OCI-LY7 (cell line): ENCODE results near the gene TLX2. TPM values are rescaled to one million over a fixed set of nuclear protein-coding genes. Genes with fewer than 3 reads are reported as not detected.

Experiments used
- BruUV-seq: library from RNA; stranded (reverse); fragments of 400-500 nt; replicated peaks from 2 replicates; lab custom pipeline; 2021; lab: Mats Ljungman, UMichigan
- CTCF ChIA-PET: fragments of 300-600 bp; sonication (Branson Sonifier 250); formaldehyde crosslinking; loops from one replicate; lab custom pipeline; 2022; ENCODE audit warnings: antibody characterized with exemption; ENCODE audit not compliant: unreplicated experiment; lab: Charles Lee
- POLR2A ChIA-PET: fragments of 300-600 bp; sonication (Branson Sonifier 250); formaldehyde crosslinking; loops from one replicate; lab custom pipeline; 2022; ENCODE audit warnings: antibody characterized with exemption; lab: Charles Lee
- DNase-seq: peaks from one replicate; pipeline ENCODE4 v3.0.0-alpha.2; 2015; ENCODE audit warnings: low spot score
- H2AFZ ChIP-seq: fragments of 200-600 bp; sonication (generic), shearing (Covaris generic); 2 replicates; pipeline ENCODE4 v1.6.1; 2014; ENCODE audit warnings: mild to moderate bottlenecking, antibody characterized with exemption, low read length, moderate library complexity
- H3K27ac ChIP-seq: fragments of 200-600 bp; sonication (generic); 2 replicates; pipeline ENCODE4 v1.5.1; 2014; ENCODE audit warnings: mixed run types, low read depth, mild to moderate bottlenecking, moderate library complexity, low read length, inconsistent platforms; ENCODE audit not compliant: poor library complexity, severe bottlenecking
- H3K36me3 ChIP-seq: fragments of 200-600 bp; sonication (generic); 2 replicates; pipeline ENCODE4 v1.6.1; 2014; ENCODE audit warnings: mild to moderate bottlenecking, antibody characterized with exemption, low read length, moderate library complexity, mixed read lengths; ENCODE audit not compliant: insufficient read depth
- H3K4me1 ChIP-seq: fragments of 200-600 bp; sonication (generic); 2 replicates; pipeline ENCODE4 v1.5.1; 2014; ENCODE audit warnings: mild to moderate bottlenecking, low read length; ENCODE audit not compliant: insufficient read depth, poor library complexity, severe bottlenecking
- H3K4me2 ChIP-seq: fragments of 200-600 bp; sonication (generic); 2 replicates; pipeline ENCODE4 v1.6.1; 2014; ENCODE audit warnings: mild to moderate bottlenecking, low read length
- H3K4me3 ChIP-seq: fragments of 200-600 bp; sonication (generic); 2 replicates; pipeline ENCODE4 v1.5.1; 2014; ENCODE audit warnings: mild to moderate bottlenecking, low read depth, low read length; ENCODE audit not compliant: poor library complexity, severe bottlenecking
- H3K79me2 ChIP-seq: fragments of 200-600 bp; sonication (generic); 2 replicates; pipeline ENCODE4 v1.6.1; 2016; ENCODE audit warnings: low read depth, mild to moderate bottlenecking, low read length, moderate library complexity, mixed read lengths; ENCODE audit not compliant: insufficient read depth
- H3K9me2 ChIP-seq: fragments of 200-600 bp; sonication (generic); 2 replicates; pipeline ENCODE4 v1.6.1; 2016; ENCODE audit warnings: mild to moderate bottlenecking, low read length, mixed read lengths; ENCODE audit not compliant: insufficient read depth
- H3K9me3 ChIP-seq: fragments of 200-600 bp; sonication (generic); 2 replicates; pipeline ENCODE4 v1.6.1; 2014; ENCODE audit warnings: mild to moderate bottlenecking, mixed run types, low read length, mixed read lengths
- H4K20me1 ChIP-seq: fragments of 200-600 bp; sonication (generic); 2 replicates; pipeline ENCODE4 v1.6.1; 2014; ENCODE audit warnings: mild to moderate bottlenecking, antibody characterized with exemption, low read length, moderate library complexity, mixed read lengths; ENCODE audit not compliant: insufficient read depth
- EZH2phosphoT487 ChIP-seq: fragments of 200-600 bp; sonication (generic); IDR thresholded peaks from 2 replicates; pipeline ENCODE4 v1.6.1; 2018; ENCODE audit warnings: low read depth, borderline replicate concordance, mild to moderate bottlenecking, mixed run types, antibody characterized with exemption, low read length, moderate library complexity, mixed read lengths
- intact Hi-C: fragments of 100-400 bp; cut with micrococcal nuclease; formaldehyde crosslinking; loops from one replicate; pipeline ENCODE4 v1.10.0; 2022; ENCODE audit not compliant: unreplicated experiment
- total RNA-seq, 2 experiments: library from RNA; depleted of rRNA in 1 of 2; stranded (reverse); fragments of >200 nt in 1 of 2; shearing (Covaris generic) in 1 of 2; gene quantifications; 2 replicates each; pipeline ENCODE4 v1.2.3, GENCODE V29; 2014 to 2022
- TF ChIP-seq, protein P1 (sequence below): fragments of 200-600 bp; sonication (generic); conservative IDR thresholded peaks from 2 replicates; pipeline ENCODE4 v1.5.1; 2014; ENCODE audit warnings: mild to moderate bottlenecking, antibody characterized with exemption, low read length, moderate library complexity, mixed read lengths

Gene TLX2
- total RNA-seq, 2 experiments from 2014 or later, result not detected

DNA sequence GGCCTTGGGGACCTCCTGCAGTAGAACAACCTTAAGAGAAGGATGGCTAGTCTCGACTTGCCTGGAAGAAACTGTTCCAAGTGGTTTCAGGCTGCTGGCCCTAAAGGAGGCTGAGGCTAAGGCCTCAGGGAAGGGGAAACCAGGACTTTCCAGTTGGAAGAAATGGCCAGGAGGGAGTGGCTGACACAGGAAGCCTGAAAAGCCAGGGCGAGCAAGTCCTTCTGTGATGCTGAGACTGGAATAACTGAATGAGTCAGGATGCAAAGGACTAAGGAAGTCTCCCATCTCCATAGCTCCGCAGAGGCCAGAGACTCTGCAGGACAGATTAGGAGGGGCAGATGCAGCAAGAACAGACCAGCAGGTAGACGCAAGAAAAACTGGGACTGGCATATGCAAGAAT lies 22.9 kb downstream of the TLX2 start:
- intact Hi-C loops, result no loop called here
- no peaks in the 10 kb centered on the region for H4K20me1 ChIP-seq
- no TSS peak for BruUV-seq
- no peak overlapping the region for H2AFZ ChIP-seq
- peaks cover under 1% of the 10 kb centered on the region for H3K4me1 ChIP-seq
- H3K4me3 ChIP-seq, result no peak overlapping the region
- no peaks in the 10 kb centered on the region for H3K9me3 ChIP-seq
- TF ChIP-seq EZH2phosphoT487, result no peak
- TF ChIP-seq, protein P1, sequence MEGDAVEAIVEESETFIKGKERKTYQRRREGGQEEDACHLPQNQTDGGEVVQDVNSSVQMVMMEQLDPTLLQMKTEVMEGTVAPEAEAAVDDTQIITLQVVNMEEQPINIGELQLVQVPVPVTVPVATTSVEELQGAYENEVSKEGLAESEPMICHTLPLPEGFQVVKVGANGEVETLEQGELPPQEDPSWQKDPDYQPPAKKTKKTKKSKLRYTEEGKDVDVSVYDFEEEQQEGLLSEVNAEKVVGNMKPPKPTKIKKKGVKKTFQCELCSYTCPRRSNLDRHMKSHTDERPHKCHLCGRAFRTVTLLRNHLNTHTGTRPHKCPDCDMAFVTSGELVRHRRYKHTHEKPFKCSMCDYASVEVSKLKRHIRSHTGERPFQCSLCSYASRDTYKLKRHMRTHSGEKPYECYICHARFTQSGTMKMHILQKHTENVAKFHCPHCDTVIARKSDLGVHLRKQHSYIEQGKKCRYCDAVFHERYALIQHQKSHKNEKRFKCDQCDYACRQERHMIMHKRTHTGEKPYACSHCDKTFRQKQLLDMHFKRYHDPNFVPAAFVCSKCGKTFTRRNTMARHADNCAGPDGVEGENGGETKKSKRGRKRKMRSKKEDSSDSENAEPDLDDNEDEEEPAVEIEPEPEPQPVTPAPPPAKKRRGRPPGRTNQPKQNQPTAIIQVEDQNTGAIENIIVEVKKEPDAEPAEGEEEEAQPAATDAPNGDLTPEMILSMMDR, result no peak
- H3K36me3 ChIP-seq, result peaks cover 14% of the 10 kb centered on the region; the same call in 1 of the 2 replicates
- H3K4me2 ChIP-seq, result no peak overlapping the region
- no peak for DNase-seq
- ChIA-PET POLR2A (no interaction called here), CTCF (no interaction called here)
- H3K27ac ChIP-seq, result no peak overlapping the region
- H3K79me2 ChIP-seq, result no peaks in the 10 kb centered on the region
- H3K9me2 ChIP-seq, result no peaks in the 10 kb centered on the region

DNA sequence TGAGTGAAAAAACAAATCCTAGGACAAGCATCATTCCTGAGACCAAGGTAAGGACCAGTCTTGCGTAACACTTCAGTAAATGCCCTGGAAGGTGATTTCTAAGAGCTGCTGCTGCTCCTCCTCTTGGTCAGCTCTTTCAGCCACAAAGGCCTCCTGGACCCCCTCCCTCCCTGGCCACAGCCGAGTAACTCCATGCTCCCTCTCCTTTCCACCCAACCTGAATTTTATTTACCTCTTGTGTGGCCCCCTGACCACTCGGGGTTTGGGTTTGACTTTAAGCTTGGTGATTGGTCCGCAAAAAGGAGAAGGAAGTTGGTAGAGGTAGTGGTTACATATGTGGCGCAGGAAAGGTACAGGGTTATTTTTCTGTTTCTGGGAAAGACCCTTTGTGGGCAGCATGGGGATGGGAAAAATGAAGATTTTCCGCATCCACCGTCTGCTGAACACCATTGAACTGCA lies 24.7 kb downstream of the TLX2 start:
- no peaks in the 10 kb centered on the region for H3K9me2 ChIP-seq
- no peaks in the 10 kb centered on the region for H3K9me3 ChIP-seq
- no peaks in the 10 kb centered on the region for H4K20me1 ChIP-seq
- H3K4me2 ChIP-seq, result no peak overlapping the region
- DNase-seq, result no peak
- intact Hi-C loops, result no loop called here
- H2AFZ ChIP-seq, result no peak overlapping the region
- no TSS peak for BruUV-seq
- no peak overlapping the region for H3K27ac ChIP-seq
- POLR2A ChIA-PET, result no interaction called here
- TF ChIP-seq, protein P1, result no peak
- no peak for TF ChIP-seq EZH2phosphoT487
- CTCF ChIA-PET, result no interaction called here
- no peaks in the 10 kb centered on the region for H3K79me2 ChIP-seq
- H3K4me1 ChIP-seq, result no peaks in the 10 kb centered on the region
- H3K36me3 ChIP-seq, result no peaks in the 10 kb centered on the region
- H3K4me3 ChIP-seq, result no peak overlapping the region

DNA sequence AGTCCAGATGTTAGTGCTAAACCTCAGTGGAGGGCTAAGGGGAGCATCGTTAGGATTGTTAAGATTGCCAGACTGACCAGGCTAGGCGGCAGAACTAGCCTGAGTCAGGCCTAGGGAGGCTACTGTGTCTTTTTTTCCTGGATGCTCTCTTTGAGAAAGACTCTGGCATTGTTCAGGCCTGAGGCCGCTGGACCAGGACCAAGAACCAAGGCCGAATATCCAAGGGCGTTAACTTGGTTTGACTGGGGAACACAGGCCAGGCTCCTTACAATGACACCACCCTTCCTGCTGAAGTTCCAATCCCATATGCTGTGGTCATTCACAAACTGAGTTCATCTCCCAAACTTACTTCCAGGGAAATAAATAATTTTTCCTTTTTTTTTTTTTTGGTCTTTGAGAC lies 26.0 kb downstream of the TLX2 start:
- TF ChIP-seq, protein P1, result no peak
- no peak for TF ChIP-seq EZH2phosphoT487
- no peaks in the 10 kb centered on the region for H3K9me3 ChIP-seq
- no peak overlapping the region for H3K27ac ChIP-seq
- H4K20me1 ChIP-seq, result no peaks in the 10 kb centered on the region
- no peak overlapping the region for H2AFZ ChIP-seq
- POLR2A ChIA-PET, result no interaction called here
- H3K79me2 ChIP-seq, result no peaks in the 10 kb centered on the region
- H3K4me1 ChIP-seq, result no peaks in the 10 kb centered on the region
- no peak for DNase-seq
- no peaks in the 10 kb centered on the region for H3K9me2 ChIP-seq
- no peak overlapping the region for H3K4me2 ChIP-seq
- BruUV-seq, result no TSS peak
- H3K4me3 ChIP-seq, result no peak overlapping the region
- CTCF ChIA-PET, result no interaction called here
- H3K36me3 ChIP-seq, result no peaks in the 10 kb centered on the region
- intact Hi-C loops, result no loop called here
